ENCODE results near the gene KCNQ2. TPM values are rescaled to one million over a fixed set of nuclear protein-coding genes. Genes with fewer than 3 reads are reported as not detected.

Gene KCNQ2
- total RNA-seq, 1 donor from 2014 or later: not detected

DNA sequence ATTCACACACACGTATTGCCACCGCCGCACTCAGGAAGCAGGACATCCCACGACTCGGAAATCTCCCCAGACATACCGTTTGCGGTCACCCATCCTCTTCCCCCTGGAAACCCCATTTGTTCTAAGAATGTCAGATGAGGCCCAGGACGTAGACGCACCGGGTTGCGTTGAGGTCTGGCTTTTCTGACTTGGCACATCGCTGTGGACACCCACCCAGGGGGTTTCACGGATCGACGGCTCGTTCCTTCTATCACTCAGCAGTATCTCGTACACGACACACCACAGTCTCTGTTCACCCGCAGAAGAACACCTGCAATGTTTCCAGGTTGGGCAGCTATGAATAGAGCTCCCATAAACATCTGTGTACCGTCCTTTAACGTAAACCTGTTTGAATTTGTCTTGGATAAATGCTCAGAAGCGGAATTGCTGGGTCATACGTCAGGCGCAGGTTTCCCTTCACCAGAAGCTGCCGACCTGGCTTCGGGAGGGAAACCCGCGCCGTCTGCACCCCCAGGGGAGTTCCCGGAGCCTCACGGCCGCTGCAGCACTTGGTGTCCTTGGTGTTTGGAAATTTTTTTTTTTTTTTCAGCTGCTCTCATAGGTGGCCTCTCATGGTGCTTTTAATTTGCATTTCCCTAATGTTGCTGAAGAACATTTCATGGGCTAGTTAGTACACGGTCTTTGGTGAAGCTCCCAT lies 35.8 kb upstream of the KCNQ2 start:
- no peak overlapping the region for H3K4me3 ChIP-seq (ENCODE audit: low read depth, low read length)
- FAIRE-seq (no peak), DNase-seq (ENCODE audit: low read depth) (no peak)
- TF ChIP-seq, protein P1, sequence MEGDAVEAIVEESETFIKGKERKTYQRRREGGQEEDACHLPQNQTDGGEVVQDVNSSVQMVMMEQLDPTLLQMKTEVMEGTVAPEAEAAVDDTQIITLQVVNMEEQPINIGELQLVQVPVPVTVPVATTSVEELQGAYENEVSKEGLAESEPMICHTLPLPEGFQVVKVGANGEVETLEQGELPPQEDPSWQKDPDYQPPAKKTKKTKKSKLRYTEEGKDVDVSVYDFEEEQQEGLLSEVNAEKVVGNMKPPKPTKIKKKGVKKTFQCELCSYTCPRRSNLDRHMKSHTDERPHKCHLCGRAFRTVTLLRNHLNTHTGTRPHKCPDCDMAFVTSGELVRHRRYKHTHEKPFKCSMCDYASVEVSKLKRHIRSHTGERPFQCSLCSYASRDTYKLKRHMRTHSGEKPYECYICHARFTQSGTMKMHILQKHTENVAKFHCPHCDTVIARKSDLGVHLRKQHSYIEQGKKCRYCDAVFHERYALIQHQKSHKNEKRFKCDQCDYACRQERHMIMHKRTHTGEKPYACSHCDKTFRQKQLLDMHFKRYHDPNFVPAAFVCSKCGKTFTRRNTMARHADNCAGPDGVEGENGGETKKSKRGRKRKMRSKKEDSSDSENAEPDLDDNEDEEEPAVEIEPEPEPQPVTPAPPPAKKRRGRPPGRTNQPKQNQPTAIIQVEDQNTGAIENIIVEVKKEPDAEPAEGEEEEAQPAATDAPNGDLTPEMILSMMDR (IDR thresholded peaks at IDR 0.05; ENCODE audit: insufficient read depth, low read length, severe bottlenecking): no peak
- H3K36me3 ChIP-seq (ENCODE audit: control insufficient read depth, insufficient read depth, low read length): no peaks in the 10 kb centered on the region
- H3K27me3 ChIP-seq (ENCODE audit: control insufficient read depth, insufficient read depth, low read length): no peaks in the 10 kb centered on the region

DNA sequence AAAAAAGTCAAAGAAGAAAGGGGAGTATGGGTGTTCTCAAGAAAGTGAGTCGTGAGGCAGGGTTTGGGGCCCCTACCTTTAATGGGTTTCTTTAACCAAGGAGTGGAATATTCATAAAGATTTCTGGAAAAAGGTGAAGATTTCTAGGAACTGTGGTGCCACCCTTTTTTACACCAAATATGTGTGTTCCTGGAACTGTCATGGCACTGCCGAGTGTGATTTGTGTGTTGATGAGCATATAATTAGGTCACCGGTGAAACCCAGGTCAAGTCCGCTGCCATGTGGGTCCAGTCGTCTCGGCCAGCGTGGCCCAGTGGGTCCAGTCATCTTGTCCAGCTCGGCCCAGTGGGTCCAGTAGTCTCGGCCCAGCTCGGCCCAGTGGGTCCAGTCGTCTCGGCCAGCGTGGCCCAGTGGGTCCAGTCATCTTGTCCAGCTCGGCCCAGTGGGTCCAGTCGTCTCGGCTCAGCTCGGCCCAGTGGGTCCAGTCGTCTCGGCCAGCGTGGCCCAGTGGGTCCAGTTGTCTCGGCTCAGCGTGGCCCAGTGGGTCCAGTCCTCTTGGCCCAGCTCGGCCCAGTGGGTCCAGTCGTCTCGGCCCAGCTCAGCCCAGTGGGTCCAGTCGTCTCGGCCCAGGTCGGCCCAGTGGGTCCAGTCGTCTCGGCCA lies 34.8 kb upstream of the KCNQ2 start:
- Histone ChIP-seq H3K27me3 (ENCODE audit: control insufficient read depth, insufficient read depth, low read length) (peaks cover 6% of the 10 kb centered on the region), H3K4me3 (ENCODE audit: low read depth, low read length) (no peak overlapping the region), H3K36me3 (ENCODE audit: control insufficient read depth, insufficient read depth, low read length) (no peaks in the 10 kb centered on the region)
- DNase-seq (ENCODE audit: low read depth): no peak
- no peak for FAIRE-seq
- TF ChIP-seq, protein P1 (IDR thresholded peaks at IDR 0.05; ENCODE audit: insufficient read depth, low read length, severe bottlenecking): no peak

DNA sequence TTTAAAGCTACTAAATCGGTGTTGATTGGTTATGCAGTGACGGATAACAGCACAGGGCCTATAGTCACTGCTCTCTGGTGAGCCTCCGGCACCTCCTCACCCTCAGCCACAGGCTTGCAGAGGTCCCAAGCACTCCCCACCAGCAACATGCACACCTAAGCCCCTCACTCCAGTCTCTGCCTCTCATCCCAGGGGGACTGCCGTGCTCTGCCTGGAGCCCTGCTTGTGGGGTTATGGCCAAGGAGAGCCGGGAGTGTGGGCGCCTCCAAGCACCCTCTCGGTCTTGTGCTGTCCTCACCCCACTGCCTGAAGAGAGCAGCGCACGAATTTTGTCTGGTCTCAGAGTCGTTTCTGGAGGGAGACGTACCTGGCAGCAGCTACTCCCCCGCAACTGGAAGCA lies 33.3 kb upstream of the KCNQ2 start:
- no peaks in the 10 kb centered on the region for H3K36me3 ChIP-seq (ENCODE audit: control insufficient read depth, insufficient read depth, low read length)
- TF ChIP-seq, protein P1 (IDR thresholded peaks at IDR 0.05; ENCODE audit: insufficient read depth, low read length, severe bottlenecking): no peak
- DNase-seq (ENCODE audit: low read depth) (no peak), FAIRE-seq (no peak)
- H3K27me3 ChIP-seq (ENCODE audit: control insufficient read depth, insufficient read depth, low read length): peaks cover 6% of the 10 kb centered on the region
- no peak overlapping the region for H3K4me3 ChIP-seq (ENCODE audit: low read depth, low read length)

DNA sequence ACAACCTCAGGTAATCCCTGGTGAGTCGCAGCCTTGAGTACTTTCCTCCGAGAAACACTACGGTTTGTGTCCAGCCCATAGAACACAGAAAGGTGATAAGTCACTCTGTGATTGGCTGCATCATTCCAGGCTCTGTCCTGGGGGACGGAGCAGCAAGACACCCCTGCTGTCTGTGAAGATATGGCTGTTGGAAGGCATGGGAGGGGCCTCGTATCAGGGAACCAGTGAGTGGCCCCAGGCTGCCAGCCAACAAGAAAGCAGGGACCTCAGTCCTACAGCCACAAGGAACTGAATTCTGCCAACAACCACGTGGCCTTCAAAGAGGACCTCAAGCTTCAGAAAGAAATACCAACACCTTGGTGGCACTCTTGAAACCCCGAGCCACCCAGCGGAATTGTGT lies 32.8 kb upstream of the KCNQ2 start:
- FAIRE-seq (no peak), DNase-seq (ENCODE audit: low read depth) (no peak)
- Histone ChIP-seq H3K27me3 (ENCODE audit: control insufficient read depth, insufficient read depth, low read length) (peaks cover 6% of the 10 kb centered on the region), H3K4me3 (ENCODE audit: low read depth, low read length) (no peak overlapping the region), H3K36me3 (ENCODE audit: control insufficient read depth, insufficient read depth, low read length) (no peaks in the 10 kb centered on the region)
- TF ChIP-seq, protein P1 (IDR thresholded peaks at IDR 0.05; ENCODE audit: insufficient read depth, low read length, severe bottlenecking): no peak

DNA sequence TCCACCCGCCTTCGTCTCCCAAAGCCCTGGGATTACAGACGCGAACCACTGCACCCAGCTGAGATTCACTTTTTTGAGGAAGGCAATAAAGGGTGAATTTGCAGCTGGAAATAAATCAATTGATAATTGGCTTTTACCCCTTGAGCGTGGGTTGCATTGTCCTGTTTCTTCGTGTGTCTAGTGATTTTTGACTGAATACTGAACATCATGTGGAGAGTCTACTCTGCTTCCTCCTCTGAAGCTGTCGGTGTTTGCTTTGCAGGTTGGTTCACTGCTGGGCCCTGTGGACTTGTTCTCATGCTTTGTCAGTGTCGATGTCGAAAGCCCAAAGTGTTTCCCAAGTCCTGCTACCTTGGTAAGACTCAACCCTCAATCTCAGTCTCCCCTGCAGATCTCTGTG lies 32.2 kb upstream of the KCNQ2 start:
- DNase-seq (ENCODE audit: low read depth) (no peak), FAIRE-seq (no peak)
- H3K36me3 ChIP-seq (ENCODE audit: control insufficient read depth, insufficient read depth, low read length): no peaks in the 10 kb centered on the region
- peaks cover 8% of the 10 kb centered on the region for H3K27me3 ChIP-seq (ENCODE audit: control insufficient read depth, insufficient read depth, low read length)
- no peak overlapping the region for H3K4me3 ChIP-seq (ENCODE audit: low read depth, low read length)
- TF ChIP-seq, protein P1 (IDR thresholded peaks at IDR 0.05; ENCODE audit: insufficient read depth, low read length, severe bottlenecking): no peak

Data from bronchial epithelial cell (primary cell).